Activated naive CD4-positive, alpha-beta T cell treated with Interleukin-2 at 50 U/mL for 16 hours (primary cell): ENCODE results near the gene HTT.
"Not testable (repeated sequence)": the region's sequence is repeated elsewhere in the genome, so short reads cannot be mapped to it uniquely, and the experiment has no call there.

ENCODE experiments used
- DNase-seq: peaks from one replicate; pipeline ENCODE4 v3.0.0-alpha.2; 2020

Gene HTT

DNA sequence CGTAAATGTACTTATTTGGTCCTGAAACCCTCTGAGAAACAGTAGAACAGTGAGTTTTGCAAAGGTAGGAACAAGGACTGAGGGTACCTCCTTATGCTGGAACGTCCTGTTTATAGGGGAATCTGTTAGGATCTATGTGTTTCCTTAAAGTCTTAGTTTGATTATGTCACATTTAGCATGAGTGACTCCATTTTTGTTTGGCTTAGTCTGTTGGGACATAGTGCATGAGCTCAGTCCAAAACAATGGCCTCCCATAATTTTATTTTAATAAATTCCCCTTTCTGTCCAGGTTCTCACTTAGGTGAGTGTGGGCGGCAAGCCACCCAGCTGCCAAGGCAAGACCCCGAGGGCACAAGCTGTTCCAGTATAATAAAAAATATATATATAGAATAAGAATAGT is 27.9 kb upstream of the HTT start:
- no peak for DNase-seq

DNA sequence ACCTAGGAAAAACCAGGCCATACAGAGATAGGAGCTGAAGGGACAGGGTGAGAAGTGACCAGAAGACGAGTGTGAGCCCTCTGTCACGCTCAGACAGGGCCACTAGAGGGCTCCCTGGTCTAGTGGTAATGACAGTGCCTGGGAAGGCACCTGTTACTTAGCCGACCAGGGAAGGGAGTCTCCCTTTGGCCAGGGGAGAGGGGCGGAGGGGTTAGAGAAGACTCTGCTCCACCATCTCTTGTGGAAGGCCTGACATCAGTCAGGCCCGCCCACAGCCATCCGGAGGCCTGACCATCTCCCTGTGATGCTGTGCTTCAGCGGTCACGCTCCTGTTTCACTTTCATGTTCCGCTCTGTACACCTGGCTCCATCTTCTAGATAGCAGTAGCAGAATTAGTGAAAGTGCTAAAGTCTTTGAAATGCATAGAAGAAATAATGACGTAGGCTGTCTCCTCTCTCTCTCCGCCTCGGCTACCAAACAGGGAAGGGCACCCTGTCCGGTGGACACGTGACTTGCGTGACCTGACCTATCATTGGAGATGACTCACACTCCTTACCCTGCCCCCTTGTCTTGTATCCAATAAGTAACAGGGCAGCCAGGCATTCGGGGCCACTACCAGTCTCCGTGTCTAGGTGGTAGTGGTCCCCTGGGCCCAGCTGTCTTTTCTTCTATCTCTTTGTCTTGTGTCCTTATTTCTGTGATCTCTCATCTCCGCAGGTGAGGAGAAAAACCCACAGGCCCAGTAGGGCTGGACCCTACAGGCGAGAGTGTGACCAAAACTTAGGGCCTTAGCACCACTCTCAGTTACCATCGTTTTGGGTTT is 26.8 kb upstream of the HTT start:
- DNase-seq: peak; percentile 76

- DNase-seq: not testable (repeated sequence)
Measured at GRCh38 chr4:3051141-3051897, 23.2 kb upstream of the HTT start.

DNA sequence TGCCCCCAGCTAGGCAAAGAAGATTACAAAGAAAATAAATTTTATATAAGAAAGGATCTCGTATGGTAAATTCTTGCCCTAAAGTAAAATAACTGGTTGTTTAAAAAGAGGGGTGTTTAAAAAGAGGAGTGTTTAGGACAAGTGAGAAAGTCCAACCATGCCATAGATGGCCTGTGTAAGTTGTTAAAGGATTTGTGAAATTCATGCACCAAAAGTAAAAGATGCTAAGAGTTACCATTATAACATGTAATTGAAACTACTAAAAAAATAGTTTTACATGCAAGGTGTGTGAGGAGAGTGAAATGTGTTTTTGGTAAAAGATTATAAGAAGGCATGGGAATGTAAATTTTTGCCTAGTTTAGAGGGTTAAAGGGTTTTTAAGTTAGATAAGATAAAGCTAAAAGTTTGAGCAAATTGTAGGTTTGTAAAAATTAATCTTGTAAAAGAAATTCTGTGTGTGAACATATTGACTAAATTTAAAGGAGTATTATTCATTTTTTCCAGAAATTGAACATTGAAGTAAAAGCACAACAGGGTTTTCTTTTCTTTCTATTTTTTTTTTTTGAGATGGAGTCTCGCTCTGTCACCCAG is 20.2 kb upstream of the HTT start:
- DNase-seq: no peak

GRCh38 chr4:3059943-3060342 is 14.5 kb upstream of the HTT start:
- DNase-seq: no peak

GRCh38 chr4:3060946-3061345 is 13.5 kb upstream of the HTT start:
- no peak for DNase-seq

GRCh38 chr4:3062471-3062870 is 12.0 kb upstream of the HTT start:
- DNase-seq: no peak

- DNase-seq: no peak
Measured at GRCh38 chr4:3065551-3065950, 8.9 kb upstream of the HTT start.

DNA sequence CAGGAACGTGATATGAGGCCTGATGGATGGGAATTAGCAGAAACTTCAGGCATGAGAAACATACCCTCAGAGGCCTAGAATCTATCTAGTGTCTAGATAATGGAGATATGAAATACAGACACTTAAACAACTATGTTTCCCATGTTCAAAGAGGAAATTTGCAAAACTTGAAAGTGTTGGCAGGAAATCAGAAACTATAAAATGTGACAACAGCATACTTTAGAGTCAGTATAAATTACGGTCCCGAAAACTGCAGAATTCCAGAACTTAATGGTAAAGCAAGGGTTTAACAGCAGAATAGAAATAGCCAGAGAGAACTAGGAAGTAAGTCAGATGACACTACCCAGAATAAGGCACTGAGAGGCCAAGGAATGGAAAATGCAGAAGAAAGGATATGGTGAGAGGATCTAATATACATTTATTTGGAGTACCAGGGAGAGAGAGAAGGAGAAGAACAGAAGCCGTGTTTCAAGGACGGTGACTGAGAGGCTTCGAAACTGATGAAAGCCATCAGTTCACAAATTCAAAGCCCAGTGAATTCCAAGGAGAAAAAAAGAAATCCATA is 7.6 kb upstream of the HTT start:
- no peak for DNase-seq

- DNase-seq: no peak
Measured at GRCh38 chr4:3067473-3068001, 6.9 kb upstream of the HTT start.

DNA sequence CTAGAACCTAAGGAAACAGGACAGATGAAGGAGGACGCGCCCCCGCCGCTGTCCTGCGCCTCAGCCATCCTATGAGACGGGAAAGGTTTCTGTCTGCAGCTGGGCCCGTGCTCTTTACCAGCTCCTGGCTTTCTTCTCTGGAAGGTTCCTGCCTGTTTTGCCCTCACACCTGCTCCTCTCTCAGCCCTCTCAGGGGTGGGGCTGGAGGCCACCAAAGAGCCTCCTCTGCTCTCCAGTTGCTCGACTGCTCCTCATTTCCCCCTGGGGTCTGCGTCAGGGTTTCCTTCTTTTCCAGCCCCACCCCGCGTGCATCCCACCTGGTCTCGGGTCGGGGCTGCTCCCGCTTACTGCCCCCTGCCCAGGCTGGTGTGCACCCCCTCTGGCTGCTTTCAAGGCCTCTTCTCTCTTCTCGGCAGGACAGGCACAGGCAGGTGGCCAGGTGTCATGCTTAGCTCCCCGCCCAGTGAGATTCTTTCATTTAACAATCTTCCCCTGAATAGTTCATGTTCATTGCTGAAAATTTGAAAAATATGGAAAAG is 4.8 kb upstream of the HTT start:
- no peak for DNase-seq

- DNase-seq: no peak
Measured at GRCh38 chr4:3070709-3071500, 3.6 kb upstream of the HTT start.

GRCh38 chr4:3071811-3072210 is 2.7 kb upstream of the HTT start:
- no peak for DNase-seq

DNA sequence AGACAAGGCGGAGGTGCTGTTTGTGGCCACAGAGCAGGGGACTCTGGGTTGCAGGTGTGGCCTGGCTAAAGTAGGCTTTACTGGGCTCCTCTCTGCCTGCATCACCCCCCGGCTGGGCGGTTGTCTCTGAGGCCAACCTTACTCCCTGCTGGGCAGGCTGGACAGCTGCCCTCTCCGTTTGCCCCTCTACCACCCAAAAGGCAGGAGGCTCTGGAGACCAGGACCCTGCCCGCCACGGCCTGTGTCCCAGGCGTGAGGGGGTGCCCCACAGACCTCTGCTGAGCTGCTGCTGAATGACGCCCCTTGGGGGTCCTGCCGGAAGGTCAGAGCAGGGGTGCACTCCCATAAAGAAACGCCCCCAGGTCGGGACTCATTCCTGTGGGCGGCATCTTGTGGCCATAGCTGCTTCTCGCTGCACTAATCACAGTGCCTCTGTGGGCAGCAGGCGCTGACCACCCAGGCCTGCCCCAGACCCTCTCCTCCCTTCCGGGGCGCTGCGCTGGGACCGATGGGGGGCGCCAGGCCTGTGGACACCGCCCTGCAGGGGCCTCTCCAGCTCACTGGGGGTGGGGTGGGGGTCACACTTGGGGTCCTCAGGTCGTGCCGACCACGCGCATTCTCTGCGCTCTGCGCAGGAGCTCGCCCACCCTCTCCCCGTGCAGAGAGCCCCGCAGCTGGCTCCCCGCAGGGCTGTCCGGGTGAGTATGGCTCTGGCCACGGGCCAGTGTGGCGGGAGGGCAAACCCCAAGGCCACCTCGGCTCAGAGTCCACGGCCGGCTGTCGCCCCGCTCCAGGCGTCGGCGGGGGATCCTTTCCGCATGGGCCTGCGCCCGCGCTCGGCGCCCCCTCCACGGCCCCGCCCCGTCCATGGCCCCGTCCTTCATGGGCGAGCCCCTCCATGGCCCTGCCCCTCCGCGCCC is 1.1 kb upstream of the HTT start:
- DNase-seq: no peak

DNA sequence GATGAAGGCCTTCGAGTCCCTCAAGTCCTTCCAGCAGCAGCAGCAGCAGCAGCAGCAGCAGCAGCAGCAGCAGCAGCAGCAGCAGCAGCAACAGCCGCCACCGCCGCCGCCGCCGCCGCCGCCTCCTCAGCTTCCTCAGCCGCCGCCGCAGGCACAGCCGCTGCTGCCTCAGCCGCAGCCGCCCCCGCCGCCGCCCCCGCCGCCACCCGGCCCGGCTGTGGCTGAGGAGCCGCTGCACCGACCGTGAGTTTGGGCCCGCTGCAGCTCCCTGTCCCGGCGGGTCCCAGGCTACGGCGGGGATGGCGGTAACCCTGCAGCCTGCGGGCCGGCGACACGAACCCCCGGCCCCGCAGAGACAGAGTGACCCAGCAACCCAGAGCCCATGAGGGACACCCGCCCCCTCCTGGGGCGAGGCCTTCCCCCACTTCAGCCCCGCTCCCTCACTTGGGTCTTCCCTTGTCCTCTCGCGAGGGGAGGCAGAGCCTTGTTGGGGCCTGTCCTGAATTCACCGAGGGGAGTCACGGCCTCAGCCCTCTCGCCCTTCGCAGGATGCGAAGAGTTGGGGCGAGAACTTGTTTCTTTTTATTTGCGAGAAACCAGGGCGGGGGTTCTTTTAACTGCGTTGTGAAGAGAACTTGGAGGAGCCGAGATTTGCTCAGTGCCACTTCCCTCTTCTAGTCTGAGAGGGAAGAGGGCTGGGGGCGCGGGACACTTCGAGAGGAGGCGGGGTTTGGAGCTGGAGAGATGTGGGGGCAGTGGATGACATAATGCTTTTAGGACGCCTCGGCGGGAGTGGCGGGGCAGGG is 568 bp downstream of the HTT start:
- DNase-seq: peak; percentile 51

- DNase-seq: no peak
Measured at GRCh38 chr4:3075652-3075981, 1.1 kb downstream of the HTT start.

GRCh38 chr4:3077796-3078195 is 3.3 kb downstream of the HTT start:
- DNase-seq: no peak

DNA sequence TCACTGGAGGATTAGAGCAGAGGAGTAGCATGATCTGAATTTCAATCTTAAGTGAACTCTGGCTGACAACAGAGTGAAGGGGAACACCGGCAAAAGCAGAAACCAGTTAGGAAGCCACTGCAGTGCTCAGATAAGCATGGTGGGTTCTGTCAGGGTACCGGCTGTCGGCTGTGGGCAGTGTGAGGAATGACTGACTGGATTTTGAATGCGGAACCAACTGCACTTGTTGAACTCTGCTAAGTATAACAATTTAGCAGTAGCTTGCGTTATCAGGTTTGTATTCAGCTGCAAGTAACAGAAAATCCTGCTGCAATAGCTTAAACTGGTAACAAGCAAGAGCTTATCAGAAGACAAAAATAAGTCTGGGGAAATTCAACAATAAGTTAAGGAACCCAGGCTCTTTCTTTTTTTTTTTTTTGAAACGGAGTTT is 5.2 kb downstream of the HTT start:
- DNase-seq: no peak

DNA sequence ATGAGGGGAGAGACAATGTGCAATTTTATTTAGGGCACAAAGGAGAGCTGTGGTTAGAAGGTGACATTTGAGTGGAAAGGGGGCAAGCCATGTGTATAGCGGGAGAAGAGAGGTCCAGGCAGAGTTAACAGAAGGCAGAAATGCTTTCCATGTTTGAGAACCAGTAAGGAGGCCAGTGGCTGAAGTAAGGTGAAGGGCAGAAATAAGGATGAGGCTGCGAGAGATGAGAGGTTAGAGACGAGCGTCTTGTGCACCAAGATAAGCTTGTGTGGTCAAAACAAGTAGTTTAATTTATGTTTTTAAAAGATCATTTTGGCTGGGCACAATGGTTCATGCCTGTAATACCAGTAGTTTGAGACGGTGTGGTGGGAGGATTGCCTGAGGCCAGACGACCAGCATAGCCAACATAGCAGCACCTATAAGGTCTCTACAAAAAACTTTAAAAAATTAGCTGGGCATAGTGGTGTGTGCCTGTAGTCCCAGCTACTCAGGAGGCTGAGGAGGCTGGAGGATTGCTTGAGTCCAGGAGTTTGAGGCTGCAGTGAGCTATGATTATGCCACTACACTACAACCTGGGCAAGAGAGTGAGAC is 8.5 kb downstream of the HTT start:
- no peak for DNase-seq

GRCh38 chr4:3083732-3084131 is 9.3 kb downstream of the HTT start:
- DNase-seq: no peak
